ELR (cell line): ENCODE data around the gene PIAS3.
"Not testable (repeated sequence)": the region's sequence is repeated elsewhere in the genome, so short reads cannot be mapped to it uniquely, and the experiment has no call there.

ENCODE experiments used
- DNase-seq: peaks from one replicate; pipeline ENCODE4 v3.0.0-alpha.2; 2015; ENCODE audit warnings: low read depth

The PIAS3 gene

DNA sequence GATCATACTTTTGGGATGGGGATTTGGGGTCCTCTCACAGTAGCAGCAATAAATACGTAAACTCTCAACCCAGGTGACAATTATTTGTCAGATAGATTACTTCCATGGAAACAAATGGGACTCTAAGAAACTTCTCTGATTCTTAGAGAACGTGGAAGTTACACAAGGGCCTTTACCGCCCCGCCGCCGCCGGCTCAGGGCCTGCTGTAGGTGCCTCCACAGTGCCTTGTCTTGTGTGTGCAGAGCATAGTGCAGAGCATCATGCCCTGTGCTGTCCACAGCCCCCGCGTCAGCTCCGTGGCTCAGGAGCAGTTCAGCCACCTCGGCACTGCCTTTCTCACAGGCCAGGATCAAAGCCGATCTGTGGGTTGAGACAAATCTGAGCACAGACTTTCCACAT lies 15.8 kb upstream of the PIAS3 start:
- DNase-seq = no peak

DNA sequence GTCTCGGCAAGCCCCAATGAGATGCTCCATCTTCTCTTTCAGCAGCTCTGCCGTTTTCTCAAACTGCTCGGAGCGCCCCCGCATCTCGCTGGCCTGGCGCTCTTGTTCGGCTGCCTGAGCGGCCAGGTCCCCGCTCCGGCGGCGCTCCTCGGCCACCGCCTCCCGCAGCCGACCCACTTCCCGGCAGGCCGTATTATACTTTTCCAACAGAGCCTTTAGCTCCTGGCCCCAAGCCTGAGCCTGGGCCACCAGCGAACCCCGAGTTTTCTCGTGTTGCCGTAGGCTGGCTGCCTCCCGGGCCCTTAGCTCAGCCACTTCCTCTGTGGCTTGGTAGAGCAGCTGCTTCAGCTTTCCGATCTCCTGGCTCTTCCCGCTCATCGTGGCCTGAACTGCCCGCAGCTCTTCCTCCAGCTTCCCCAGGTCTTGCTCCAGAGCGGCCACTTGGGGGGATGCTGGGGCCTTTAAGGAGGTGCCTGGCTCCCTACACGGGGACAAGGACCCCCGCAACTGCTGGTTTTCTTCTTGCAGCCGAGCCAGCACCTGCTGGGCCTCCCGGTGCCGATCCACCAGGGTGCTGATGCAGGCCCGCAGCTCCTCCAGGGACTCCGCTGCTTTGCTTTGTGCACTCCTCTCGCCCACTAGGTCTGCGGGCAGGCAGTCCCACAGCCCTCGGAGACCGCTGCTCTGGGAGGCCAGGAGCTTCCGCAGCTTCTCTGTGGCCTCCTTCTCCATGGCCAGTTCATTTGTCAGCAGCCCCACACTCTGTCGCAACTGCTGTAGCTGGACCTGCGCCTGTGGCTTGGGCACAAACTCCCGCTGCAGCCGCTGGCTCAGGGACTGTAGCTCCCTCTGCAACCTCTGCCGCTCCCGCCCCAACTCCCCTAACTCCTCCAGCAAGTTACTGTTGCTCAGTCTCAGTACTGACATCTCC lies 13.4 kb upstream of the PIAS3 start:
- DNase-seq = peak; percentile 63

DNA sequence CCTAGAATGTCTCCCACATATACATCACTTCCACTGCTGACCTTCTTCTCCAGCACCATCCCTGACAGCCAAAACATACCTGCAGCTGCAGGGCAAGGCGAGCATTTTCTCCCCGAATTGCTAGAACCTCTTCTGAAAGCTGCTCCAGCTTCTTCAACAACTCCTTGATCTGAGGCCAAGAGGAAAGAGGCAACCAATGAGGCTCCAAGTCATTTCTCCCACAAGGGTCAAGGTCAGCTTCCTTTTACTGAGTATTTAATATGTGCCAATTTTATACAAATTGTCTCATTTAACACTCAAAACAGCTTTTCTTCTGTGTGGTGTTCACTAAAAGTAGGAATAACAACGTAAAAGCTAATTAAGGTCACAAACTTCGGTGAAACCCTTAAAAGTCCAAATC lies 9.4 kb upstream of the PIAS3 start:
- DNase-seq = no peak

DNA sequence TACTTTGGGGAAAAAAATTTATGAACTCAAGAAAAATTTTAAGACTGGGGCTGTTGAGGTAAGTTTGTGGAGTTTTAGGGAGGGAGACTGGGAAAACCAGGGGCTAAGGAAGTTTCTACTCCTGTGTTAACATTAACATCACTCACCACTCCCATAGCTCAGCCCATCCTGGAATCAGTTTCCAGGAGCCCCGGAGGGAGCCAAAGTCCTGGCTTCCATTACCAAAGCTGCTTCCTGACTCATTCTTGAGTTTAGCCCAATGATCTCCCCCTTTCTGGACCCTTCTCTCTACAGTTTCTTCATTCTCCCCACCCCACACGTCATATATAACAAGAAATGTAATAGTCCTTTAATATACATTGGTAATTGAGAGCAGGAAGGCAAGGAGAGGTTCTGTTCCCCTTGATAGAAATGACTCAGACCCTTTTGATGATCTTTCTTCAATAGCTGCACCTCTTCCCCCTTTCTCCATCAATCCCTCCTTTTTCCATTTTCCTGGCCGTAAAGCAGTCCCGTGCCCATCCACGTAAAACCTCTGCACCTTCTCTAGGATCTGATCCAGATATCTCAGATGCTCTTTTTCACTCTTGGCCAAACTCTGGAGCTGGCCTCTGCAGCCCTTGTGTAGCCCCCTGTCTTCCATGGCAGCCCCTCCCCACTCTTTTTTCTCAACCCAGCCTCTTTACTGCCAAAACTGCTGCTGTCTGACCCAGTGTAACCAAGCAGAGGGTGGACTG lies 4.6 kb upstream of the PIAS3 start:
- no peak for DNase-seq

DNA sequence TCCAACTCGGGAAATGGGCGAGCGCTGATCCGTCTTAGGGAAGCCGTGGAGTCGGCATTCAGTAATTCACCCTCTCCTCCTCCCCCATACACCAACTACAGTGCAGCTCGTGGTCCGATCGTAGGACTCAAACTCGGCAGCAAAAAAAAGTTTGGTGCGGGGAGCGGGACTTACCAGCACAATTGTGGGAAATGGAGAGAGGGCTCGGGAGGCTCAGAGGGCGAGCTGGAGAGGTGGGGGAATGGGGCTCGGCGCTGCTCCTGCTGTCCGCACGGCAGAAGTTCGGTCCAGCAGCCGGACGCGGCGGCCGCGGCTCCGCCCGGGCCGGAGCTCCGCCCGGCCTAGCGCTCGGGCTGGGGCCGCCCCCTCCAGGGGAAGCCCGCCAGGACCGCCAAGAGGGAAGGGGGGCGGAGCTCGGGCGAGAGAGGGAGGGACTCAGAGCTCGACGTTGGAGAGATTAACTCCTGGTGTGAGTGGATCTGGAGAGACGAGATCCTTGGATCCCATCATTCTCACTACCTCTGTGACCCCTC lies 676 bp upstream of the PIAS3 start:
- peak; percentile 93 for DNase-seq

DNA sequence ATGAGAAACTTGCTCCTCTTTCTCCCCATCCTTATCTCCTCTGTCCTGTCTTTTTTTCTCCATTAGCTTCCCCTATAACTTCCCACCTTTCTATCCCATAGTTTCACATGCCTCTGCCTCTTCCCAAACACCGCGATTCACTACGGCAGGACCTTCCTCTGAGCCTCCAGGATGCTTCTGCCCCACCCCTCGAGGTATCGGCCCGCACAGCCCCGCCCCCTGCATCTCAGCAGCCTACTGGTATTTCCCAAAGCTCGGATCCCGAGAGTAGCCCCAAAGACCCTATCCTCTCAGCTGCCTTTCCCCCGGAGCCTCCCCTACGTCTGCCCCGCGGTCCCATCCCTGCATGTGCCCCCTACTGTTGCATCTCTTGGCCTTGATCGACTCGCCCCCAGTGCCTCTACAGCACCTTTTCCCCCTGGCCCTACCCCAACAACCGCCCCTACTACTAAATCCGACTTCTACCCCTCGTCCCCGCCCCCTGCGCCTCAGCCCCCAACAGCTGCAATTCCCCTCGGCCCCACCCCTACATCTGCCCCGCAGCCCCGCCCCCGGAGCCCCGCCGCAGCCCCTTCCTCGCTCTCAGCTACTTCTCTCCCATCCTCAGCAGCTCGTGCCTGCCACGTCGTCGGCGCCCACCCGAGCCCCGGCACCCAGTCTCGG lies 512 bp downstream of the PIAS3 start:
- peak; percentile 67 for DNase-seq

DNA sequence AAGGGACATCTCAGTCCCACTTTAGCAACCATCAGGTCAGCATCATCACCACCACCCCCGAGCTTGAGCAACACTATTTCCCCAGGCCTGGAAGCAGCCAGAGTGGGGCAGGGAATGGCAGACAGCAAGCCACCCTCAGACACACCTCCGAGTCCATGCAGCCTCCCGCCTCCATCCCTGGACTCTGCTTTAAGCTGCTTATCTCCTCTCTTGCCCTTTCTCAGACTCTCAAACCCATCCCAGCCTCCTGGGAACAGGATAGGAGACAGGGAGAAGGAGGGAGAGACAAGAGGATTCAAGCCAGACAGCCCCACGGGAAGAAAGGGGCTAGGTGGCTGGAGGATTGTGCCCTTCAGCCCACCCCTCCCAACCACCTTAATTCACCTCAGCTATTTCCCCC lies 1.7 kb downstream of the PIAS3 start:
- no peak for DNase-seq

DNA sequence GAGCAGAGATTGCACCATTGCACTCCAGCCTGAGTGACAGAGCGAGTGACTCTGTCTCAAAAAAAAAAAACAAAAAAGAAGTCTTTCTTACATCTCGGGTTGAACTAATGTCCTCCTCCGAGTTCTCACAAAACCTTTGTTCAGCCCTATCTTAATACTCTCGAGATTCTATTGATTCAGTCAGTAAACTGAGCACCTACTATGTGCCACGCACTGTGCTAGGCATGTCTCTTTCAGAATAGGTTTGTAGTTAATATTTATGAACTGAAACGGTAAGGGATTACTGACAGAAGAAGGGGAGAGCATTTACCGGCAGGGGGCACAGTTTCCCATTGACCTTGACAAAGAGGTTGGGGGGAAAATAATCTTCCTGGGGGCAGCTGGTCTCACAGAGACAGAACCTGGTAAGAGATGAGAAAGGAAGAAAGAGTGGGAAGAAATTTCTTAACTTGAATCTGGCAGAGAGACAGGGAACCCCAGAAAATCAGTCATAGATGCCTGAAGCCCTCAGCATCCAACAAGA lies 3.4 kb downstream of the PIAS3 start:
- DNase-seq = no peak

DNA sequence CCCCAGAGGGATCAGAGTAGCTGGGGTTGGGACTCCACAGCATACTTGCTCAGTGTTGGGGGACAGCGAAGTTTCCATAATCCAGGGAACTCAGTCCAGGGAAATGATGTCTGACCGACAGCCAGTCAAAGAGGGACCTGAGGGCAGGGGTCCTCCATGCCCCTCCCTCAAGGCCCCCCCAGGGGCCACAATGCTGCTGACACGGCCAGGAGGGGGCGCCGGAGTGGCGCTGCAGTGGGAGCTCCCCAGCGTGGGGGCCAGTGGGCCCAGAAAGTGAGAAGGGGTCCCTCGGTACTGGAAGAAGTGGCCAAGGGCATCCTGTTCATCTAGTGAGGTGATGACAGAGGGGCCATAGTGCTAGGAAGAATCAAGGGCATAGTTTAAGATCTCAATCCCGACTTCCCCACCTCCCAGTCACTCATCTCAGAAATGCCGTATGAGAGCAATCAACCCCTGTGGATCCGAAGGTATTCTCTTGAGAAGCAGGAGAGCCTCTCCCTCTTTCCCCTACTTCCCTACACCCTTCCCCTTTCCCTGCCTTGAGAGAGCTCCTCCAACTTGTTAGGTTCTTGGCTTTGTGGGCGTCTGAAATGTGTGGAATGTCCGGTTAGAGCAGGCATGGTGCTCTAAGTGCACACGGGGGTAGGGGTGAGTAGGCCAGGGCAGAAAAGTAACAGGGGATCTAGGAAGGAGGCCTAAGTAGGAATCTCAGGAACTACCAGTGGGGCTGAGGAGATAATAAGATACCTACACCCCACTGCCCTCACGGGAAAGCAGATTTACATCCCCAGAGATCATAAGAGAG lies 9.3 kb downstream of the PIAS3 start:
- peak; percentile 85 for DNase-seq

DNA sequence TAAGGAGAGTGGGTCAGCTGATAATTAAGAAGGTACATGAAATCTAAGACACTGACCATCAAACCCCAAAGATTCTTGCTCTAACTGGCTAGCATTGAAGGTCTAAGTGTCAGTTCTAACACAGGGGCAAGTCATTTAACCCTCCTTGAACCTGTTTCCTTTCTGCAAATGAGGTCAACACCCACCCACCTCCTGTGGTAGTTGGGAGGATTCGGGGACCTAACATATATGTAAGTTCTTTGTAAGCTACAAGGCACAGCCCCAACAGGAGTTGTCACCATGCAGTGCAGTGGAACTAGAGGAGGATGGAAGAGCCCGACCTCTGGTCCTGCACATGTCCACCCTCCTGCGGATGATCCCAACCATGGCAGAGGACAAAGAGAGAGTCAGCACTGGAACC lies 11.1 kb downstream of the PIAS3 start:
- no peak for DNase-seq

DNA sequence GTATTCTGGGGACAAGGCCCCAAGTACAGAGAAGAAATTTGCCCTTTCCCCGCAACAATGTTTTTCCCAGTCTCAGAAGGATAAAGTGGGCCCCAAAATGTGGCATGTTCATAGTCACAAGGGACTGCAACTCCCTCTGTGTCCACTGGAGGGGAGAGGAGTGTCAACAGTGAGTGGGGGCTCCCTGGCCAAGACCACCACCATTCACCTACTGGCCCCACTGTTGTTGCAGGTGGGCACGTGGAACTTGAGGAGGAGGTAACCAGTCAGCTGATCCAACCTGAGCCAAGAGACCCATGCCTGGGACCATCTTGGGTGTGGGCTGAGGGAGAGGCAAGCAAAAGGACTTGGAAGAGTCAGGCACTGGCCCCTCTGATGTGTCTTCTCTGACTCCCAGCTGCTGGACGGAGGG lies 12.7 kb downstream of the PIAS3 start:
- peak; percentile 60 for DNase-seq

DNA sequence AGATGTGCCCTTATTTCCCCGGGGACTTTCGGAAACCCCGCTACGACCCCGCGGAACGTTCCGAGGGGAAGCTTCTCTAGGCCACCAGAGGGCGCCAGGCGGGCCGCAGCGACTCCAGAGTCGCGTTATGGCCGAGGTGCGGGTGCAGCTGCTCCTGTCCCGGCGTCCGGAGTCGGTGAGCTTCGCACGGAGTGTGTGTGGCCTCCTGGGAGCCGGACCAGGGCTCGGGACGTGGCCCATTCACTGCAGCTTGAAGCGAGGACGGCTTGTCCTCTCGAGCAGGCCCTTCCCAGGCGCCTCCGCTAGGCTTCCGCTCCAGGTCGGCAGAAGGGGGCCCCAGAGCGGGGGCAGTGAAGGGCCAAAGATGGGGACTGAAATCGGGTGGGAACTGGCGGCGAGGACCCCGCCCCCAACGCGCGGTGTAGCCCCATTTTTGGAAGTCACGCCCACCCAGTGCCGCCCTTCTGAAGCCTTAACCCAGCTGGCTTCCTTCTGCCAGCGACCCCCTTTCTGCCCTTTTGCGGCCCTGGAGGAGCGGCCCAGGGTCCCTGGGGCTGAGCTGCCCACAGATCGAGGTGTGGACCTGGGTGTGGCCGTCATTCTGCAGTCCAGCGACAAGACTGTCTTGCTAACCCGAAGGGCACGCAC lies 13.2 kb downstream of the PIAS3 start, which contains the start of gene NUDT17:
Gene NUDT17, plus strand, starts transcription at position 117 of the 648 bp plus-strand sequence. Its CDS starts 11 bp downstream, at position 128.
- peak; percentile 86 for DNase-seq

DNA sequence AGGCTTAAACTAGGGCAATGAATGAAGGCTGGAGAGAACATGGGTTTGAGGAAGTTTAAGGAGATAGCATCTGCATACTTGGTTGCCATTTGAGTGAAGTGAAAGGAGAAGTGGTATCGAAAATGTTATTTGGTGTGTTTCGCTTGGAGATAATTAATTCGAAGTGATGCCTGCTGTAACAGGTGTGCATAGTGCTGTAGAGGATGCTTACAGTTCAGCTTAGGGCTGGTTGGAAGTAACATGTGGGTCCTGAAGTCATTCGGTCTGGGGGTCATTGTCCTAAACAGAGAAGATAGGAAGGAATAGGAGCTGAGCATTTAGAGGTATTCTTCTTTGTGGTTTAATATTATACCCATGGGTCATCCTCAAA lies 13.8 kb downstream of the PIAS3 start:
- DNase-seq = no peak

DNA sequence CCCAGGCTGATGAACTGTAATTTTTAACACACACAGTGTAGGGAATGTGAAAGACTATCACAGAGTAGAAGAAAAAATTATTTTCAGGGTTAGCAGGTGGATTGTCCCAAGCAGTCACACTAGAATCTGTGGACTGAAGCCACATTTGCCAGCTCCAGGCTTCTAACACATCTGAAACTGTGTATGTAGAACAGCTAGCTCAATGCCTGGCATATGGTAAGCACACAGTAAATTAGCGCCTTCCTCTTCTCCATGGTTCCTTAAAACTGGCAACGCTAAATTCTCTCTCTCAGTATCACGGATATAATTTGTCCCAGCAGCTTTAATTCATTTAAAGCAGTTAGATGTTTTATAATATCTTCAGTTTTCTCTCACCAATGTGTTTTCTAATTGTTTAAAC lies 15.8 kb downstream of the PIAS3 start:
- DNase-seq = no peak

DNA sequence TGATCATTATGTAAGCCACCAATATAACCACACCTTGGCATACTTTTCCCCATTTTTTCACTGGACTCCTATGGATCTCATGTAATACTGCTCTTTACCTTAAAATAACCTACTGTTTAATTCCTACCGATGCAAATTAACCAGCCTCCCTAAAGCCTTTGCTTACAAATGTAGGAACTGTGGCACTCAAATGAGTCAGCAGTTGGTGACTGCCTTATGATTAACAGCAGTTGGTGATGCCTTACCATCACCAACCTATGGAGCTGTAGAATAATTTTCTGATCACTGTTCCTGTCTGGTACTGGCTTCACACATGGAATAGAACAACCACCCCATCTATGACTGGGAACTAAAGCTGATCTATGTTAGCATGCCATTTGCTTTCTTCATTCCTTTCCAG lies 21.2 kb downstream of the PIAS3 start:
- peak; percentile 30 for DNase-seq

DNA sequence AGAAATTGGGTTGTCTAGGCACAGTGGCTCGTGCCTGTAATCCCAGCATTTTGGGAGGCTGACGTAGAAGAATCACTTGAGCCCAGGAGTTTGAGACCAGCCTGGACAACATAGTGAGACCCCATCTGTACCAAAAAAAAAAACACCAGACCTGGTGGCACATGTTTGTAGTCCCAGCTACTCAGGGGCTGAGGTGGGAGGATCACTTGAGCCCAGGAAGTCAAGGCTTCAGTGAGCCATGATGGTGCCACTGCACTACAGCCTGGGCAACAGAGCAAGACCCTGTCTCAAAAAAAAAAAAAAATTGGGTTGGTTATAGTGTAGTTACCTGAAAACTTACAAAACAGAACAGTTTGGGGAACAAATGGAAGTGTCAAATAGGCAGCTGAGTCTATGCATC lies 28.1 kb downstream of the PIAS3 start:
- DNase-seq = not testable (repeated sequence)

DNA sequence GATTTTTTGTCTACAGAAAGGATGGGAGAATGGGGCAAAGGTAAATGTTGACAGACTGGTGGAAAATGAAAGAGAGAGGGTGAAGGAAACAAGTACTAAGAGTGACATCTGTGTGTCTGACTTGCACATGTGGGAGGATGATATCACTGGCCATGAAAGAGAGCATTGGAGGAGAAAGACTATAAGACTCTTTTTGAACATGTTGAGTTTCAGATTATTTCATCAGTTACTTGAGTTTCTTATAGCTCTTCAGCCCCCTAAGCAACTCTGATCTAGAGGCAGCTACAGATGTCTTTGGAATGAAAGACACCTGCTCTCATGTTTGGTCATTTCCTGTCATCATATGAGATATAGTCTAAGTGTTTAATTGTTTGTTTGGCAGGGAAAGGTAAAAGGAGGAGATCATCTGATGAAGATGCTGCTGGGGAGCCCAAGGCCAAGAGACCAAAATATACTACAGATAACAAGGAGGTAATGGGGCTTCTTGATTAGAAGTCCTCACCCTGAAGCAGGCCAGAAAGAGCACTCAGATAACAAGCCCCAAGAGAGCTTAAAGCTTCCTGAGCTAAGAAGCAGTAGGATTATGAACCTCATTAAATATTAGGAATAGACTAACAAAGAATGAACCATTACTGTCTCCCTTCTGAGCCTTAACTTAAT lies 30.4 kb downstream of the PIAS3 start:
- no peak for DNase-seq

DNA sequence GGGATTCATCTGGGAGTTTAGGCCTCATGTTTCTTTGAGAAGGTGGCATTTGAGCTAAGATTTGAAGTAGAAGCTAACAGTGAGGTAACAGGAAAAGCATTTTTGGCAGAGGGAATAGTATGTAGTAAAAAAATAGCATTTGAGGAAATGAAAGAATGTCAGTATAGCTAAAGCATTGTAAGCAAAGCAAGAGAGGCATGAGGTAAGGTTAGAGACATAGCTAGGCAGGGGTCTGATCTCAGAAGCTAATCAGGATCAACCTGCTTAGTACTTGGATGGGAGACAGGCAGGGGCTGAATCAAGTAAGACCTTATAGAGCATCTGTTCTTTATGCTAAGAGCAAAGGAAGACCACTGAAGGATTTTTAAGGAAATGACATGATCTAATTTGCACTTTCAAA lies 30.9 kb downstream of the PIAS3 start:
- no peak for DNase-seq

DNA sequence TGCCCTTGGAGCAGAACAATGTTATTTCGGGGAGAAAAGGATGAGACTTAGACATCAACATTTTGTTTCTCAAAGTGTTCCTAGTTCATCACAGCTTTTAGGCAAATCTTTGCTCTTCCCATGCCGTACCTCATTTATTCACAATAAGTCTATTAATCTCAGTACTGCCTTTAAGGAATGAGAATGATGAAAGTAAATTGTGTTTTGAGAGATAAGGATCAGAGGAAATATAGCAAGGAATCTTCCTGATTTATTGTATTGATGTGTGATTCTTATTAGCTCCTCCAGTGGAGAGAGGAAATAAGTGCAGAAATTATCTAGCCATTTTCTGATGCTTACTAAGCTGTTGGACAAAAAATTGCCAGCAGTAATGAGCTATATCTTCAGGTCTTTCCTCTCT lies 32.9 kb downstream of the PIAS3 start:
- DNase-seq = peak; percentile 37

DNA sequence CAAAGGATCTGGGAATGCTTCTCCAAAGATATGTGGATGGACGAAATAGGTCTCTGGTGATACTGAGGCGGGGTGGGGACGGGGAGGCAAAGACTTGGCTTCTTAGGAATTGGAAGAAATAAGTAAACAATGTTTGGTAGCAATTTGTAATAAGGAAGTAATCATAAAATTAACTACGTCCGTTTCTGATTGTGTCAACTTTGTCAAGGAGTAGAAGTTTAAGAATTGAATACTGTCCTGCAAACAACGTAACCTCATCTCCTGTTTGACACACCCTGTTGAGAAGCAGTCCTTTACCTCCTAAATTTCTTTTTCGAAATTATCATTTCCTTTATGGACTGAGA lies 34.4 kb downstream of the PIAS3 start:
- peak; percentile 14 for DNase-seq
